GM12875 (cell line): ENCODE results near the gene LRRC2.
"Not testable (repeated sequence)": the region's sequence is repeated elsewhere in the genome, so short reads cannot be mapped to it uniquely, and the experiment has no call there.

Source experiments
- H3K4me3 ChIP-seq: one replicate; pipeline ENCODE4 v1.5.1; 2011; ENCODE audit warnings: low read depth, low read length, control low read depth
- TF ChIP-seq, protein P1 (sequence below): IDR thresholded peaks from 2 replicates; pipeline ENCODE4 v1.5.1; 2011; ENCODE audit warnings: low read depth, mild to moderate bottlenecking, control low read depth, inconsistent platforms, low read length, moderate library complexity, borderline replicate concordance; ENCODE audit not compliant: insufficient read depth

The LRRC2 gene

DNA sequence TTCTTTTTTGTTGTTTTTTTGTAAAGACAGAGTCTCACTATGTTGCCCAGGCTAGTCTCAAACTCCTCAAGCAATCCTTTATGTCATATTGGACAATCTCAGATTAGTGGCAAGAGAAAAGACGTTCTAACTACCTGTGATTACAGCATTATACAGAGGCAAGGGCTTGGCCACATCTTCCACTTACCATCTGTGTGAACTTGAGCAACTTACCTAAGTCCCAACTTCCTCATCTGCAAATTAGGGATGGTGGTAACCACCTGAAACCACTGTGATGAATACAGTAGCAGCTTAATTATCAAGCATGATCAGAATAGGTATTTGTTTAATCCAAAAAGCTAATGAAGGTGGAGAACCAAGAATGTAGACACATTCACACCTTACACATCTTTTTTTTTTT lies 16.1 kb downstream of the LRRC2 start:
- TF ChIP-seq, protein P1, sequence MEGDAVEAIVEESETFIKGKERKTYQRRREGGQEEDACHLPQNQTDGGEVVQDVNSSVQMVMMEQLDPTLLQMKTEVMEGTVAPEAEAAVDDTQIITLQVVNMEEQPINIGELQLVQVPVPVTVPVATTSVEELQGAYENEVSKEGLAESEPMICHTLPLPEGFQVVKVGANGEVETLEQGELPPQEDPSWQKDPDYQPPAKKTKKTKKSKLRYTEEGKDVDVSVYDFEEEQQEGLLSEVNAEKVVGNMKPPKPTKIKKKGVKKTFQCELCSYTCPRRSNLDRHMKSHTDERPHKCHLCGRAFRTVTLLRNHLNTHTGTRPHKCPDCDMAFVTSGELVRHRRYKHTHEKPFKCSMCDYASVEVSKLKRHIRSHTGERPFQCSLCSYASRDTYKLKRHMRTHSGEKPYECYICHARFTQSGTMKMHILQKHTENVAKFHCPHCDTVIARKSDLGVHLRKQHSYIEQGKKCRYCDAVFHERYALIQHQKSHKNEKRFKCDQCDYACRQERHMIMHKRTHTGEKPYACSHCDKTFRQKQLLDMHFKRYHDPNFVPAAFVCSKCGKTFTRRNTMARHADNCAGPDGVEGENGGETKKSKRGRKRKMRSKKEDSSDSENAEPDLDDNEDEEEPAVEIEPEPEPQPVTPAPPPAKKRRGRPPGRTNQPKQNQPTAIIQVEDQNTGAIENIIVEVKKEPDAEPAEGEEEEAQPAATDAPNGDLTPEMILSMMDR = no peak
- H3K4me3 ChIP-seq = no peak overlapping the region

DNA sequence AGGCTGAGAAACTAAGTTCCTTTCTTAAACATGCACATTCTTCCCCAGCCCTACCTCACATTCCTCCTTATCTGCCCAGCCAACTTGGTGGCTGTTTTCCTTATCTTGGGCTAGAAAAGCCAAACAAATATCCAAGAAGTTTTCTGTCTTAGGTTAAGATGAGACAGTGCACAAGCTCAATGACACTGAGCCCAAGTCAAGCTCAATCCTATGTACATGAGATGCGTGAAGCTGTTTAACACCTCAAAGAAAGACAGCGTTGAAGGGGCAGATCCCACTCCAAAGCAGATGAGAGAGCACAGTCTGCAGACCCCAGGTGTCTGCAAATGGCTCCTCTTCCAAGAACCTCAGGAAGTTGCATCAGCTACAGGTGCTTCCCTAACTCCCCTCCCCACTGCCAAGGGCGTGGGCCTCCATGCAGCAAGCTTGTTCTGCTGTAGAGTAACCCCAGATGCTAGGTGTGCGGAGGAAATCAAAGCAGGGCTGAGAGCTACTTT lies 16.6 kb downstream of the LRRC2 start:
- no peak overlapping the region for H3K4me3 ChIP-seq
- TF ChIP-seq, protein P1 = no peak

DNA sequence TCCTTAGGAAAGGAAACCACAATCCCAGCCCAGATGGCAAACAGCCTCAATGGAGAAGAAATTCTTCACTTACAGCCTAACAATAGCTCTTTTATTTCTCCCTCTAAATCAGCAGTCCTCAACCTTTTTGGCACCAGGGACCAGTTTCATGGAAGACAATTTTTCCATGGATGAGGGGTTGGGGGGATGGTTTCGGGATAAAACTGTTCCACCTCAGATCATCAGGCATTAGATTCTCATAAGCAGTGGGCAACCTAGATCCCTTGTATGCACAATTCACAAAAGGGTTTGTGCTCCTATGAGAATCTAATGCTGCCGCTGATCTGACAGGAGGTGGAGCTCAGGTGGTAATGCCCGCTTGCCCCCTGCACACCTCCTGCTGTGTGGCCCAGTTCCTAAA lies 17.5 kb downstream of the LRRC2 start:
- H3K4me3 ChIP-seq = not testable (repeated sequence)

DNA sequence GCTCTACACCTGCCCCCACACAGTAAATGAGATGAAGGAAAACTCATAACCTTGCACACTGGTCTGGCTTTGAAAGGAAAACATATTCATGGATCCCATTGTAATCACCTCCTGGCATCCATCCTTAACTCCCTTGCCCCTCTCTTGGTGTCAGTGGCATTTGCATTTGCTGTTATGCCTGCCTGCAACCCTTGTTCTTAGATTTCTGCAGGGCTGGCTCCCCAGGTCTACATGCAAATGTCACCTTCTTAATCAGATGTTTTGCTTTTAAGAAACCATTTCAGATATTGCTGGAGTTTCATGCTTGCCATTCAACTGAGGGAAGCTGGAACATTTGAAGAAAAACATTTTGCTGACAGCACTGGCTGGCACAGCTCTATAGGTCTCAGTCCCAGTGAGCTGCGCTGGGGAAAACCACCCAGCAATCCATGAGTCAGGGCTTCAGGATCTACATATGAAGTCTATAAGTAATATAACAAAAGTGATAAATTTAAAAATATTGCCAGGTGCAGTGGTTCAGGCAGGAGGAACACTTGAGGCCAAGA lies 19.1 kb downstream of the LRRC2 start:
- H3K4me3 ChIP-seq = no peak overlapping the region
- TF ChIP-seq, protein P1 = no peak

DNA sequence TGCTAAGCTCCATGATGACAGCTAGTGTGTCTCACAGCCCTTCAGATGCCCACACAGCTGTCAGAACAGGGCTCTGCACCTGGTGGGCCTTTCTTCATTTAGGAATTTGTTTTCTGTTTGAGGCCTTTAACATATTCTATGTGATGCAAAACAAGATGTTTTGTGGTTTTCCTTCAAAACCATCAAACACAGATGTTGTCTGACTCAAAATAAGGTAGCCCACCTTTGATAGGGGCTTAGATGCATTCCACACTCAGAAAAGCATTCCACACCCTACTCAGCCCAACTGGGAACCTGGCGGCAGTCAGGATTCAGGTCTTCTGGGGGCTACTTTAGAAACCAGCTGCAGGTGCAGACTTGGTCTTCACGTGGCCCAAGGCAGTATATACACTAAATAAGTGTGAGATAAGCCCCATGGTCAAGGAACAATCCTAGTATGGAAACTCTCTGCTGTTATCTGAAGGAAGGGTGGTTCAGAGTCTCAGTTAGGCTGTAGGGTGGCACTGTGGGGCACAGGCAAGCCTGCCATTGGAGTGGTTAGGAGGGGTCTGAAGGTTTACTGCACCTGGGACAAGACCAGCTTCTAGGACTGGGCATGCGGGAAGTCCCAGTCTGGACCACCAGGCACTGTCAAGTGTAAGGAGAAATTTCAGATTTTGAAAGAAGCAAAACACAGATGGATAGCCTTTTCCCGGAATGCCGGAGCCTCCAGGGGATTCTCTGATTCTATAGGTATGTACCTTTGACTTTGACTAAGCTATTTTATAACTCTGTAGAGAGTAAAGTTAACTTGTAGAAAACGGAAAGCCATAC lies 20.1 kb downstream of the LRRC2 start:
- TF ChIP-seq, protein P1 = no peak
- H3K4me3 ChIP-seq = no peak overlapping the region

DNA sequence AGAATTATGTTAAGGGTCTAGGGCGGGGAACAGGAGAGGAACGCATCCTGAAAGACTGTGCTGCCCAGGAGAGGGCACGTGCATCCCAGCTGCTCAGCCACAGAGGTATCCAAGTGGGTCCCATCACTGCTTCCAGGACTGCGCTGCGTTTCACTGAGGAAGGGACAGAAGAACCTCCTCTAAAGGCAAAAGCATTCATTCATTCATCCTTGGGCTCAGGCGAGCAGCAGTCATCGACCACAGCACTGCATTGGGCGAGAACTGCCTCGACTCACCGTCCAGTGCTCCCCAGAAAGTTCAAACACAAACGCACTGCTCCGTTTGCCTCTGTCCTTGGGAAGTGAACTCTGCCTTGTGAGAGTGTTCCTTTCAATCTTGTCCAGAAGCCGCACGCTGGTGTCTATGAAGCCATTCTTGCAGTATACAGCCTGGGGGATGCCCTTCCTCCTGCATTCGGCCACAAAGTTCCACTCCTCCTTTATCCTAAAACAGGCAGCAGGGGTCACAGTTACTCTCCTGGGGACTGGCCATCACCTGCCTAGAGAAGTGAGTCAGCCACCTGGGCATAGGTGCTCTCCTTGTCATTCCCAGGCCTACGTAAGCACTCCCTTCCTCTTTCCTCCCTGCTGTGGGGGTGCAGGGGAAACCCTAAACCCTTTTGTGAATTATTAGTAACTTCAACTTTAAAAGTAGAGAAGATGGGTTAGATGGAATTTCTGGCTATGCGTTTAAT lies 21.2 kb downstream of the LRRC2 start:
- TF ChIP-seq, protein P1 = no peak
- H3K4me3 ChIP-seq = no peak overlapping the region

DNA sequence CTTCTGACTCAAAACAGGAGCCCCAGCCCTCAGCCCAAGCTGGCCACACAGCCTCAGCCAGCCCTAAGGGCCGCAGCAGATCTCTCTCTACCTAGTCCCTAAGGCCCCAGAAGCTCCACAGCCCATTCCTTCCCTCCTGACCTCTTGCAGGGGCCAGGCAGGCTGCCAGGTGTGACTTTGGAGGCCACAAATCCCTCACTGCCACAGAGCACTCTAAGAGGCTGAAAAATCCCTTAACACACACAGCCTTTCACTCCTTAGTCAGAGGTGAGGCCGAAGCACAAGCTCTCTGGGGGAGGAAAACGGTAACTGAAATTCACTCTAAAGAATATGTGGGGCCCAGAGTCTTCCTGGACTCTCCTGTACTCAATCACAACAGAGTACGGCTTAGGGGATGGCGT lies 23.3 kb downstream of the LRRC2 start:
- H3K4me3 ChIP-seq = peak overlapping the region; percentile 10

More for the DNA sequence above, 23.3 kb downstream of the LRRC2 start:
- TF ChIP-seq, protein P1 = no peak
